NCI-H446 treated with DMSO at 0.1 percent for 48 hours (cell line): ENCODE data around the gene HDAC7.
A peak's percentile ranks its signal among the peaks of the same experiment; 100 is the strongest.

Source experiments
- DNase-seq: peaks from one replicate; lab custom pipeline; 2025; lab: John Stamatoyannopoulos, UW

Gene HDAC7

DNA sequence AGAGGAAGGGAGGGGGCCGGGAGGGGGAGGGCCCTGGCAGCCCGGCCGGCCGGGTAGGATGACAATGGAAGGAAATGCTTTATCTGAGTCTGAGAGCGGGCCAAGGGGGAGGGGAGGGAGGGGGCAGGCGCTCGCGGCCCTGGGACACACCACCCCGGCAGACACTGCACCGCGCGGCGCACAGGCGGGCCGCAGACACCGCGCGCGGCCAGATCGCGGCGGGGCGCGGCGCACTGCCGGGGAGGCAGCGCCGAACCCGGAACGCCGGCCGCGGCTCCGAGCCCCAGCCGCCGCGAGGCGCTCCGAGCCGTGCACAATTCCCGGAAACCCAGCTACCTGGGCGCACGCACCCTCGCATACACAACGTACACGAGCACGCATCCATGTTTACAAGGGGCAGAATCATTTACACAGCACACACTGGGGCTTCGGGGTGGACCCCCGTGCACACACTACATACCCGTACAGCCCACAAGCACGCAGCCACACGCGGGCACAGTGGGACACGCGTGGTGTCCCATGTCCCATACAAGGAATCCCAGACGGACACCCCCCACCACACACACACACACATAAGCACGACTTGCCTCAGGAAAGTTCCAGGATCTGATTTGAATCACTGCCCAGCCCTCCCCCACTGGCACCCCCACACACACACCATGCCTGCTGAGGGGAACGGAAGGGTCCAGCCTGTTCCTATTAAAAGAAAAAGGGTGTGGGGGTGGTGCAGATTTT lies at the start of gene HDAC7:
HDAC7 (minus strand) TSS at position 8 of the 735 bp plus-strand sequence. CDS start 118 bp downstream, outside the sequence.
- peak; percentile 17 for DNase-seq

DNA sequence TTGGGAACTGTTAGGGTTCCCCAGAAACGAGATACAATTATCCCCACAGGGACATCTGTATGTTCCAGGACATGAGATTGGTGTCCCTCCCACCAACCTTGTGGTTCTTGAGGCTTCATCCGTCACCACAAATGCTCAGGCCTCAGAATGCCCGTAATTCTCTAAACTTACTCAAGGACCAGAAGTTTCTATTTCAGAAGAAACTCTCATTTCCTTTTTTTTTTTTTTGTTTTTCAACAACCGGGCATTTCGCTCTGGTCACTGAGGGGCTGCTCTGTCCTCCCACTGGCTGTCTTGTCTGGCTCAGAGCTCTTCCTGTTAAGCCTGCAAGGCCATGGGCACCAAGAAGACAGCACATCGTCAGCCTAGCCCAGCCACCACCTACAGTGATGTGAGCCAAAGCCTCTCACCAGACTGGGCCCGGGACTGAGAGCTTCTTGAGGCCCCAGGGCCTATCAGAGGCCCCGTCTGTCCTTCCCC lies 48.9 kb upstream of the HDAC7 start:
- no peak for DNase-seq

DNA sequence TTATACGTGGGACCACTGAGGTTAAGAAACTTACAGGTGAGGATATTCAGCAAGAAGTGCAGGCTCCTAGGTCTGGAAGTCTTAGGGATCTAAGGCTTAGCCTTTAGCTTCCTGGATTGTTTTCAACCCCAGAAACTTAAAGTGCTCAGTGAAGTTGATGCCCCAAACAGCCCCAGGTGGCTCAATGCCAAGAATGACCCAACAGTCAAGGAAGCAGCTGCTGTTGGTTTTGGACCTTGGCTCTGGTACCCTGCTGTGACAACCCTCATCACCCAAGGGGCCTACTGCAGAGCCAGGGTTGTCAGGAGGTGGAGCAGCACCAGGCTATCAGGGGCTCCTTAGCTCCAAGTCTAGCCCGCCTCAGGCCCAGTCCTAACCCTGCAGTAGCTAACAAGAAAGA lies 48.3 kb upstream of the HDAC7 start:
- no peak for DNase-seq

DNA sequence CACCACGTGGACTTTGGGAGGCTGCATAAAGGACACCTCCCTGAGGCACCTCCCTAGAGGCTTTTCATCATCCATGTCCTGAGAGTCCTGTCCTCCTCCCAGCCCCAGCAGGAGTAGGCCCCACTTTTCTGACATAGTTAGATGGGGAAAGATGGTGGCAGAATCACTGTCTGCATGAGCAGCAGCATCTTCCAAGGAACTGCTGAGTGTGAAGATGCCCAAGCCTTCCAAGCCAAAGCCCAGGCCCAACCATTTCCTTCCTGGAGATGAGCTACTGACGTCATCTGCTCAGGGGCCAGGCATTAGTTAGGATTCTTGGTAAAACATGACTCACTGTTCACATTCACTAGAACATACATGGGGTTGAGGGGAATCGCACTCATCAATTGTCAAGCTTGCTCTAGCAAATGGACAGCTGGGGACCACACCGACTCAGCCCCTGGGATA lies 47.8 kb upstream of the HDAC7 start:
- no peak for DNase-seq

DNA sequence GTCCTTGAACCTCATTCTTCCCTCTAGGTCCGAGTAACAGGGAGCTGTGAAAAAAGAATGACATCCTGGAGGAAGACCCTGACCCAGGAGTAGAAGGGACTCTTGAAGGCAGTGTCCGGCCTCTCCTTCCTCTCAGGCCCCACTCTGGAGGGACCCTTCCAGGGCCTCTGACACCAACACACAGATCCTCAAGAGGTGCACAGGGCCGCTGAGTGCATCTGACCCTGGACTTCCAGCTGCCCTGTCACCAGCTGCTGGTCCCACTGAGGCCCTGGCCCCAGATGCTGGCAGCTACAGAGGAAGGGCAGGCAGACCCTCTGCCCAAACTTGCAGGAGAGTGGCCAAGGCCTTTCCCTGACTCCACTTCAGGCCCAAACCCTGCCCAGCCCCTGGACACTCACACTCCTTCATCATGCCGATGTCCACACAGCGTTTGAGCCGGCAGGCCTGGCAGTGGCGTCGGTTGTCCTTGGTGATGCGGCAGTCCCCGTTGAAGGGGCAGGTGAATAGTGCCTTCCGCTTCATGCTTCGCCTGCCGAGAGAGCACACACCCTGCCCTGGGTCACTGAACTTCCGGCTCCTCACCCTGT lies 45.0 kb upstream of the HDAC7 start:
- no peak for DNase-seq

DNA sequence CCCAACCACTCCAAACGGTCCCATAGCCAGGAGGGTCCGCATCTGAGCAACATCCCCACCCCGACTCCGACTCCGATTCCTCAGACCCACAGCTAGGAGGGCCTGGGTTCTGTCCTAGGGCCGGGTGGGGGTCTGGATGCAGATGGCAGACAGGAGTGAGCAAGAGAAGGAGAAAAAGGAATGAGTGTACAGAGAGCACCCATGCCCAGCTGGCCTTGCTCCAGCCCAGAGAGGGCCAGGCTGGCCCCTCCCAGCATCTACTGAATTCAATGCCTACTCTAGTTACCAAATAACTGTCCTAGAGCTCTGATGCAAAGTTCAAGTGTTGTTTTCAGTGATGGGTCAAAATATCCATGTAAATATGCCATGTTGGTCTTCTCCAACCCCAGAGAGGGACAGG lies 44.3 kb upstream of the HDAC7 start:
- DNase-seq, result no peak

DNA sequence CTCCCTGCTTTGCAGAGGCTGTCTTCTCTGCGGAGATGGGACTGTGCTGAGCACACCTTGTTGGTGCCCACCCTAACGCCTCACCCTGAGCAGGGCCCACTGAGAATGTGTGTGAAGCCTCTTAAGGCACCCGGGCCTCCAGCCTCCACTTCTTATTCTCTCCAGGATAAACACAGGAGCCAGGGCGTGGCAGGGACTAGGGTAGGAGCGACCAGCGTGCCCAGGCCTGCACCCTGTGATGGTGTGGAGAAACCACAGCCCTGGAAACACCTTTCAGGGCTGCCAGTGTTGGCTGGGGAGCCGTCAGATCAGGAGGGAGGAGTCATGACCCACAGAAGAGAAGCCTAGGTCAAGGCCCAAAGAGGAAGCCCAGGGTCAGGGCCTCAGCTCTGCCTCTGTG lies 43.8 kb upstream of the HDAC7 start:
- DNase-seq, result no peak

DNA sequence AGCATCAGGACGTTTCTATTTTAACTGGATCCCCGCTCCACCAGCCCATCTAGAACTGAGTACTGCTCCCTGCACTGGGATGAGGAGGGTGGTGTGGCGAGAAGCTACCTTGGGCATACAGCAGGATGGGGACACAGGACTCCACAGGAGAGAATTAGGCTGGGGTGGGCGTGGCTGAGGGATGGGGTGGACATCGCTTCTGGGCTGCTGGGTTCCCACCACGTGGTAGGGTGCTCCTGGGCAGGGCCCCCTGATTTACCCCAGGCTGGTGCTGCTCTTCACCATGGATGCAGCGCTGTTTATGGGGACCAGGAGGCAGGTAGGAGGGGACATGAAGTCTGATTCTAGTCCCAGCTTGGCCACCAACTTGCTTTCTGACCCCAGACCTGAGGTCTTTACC lies 43.2 kb upstream of the HDAC7 start:
- DNase-seq, result no peak

DNA sequence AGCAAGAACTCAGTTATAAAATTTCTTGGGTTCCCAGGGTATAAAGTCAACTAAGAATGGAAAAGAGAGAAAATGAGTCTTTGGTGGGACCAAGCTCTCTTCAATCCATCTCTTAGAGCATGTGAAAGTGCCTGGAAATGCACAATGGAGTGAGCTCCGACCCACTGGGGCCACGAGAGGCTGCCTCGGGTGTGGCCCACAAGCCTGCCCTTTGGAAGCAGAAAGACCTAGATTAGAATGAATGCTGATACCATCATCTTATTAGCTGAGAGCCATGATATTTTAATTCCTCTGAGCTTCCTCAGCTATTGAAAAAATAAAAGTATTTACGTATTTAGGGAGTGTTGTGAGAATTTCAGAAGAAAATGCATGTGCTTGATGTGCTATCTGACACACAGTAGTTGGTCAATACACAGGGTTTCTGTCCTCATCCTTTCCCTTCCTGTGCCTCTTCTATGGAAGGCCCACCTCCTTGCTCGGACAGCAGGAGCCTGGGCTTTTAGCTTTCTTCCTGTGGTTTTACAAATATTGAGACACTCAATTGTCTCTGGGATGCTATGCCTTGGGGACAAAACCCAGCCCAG lies 42.6 kb upstream of the HDAC7 start:
- no peak for DNase-seq

DNA sequence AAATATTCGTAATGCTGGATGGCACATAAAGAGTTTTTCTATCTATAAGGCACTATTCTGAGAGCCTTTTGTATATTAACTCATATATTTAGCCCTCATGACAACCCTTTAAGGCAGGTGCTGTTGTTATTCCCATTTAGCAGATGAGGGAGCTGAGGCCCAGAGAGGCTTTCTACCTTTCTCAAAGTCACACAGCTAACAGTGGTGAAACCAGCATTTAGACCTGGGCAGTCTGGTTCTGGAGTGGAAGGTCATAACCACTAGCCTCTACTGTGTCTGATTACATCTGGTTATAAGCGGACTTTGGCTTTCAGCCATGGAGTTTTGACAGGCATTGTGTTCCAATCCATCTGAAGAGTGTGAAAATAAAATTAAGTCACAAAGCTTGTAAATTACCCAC lies 41.2 kb upstream of the HDAC7 start:
- no peak for DNase-seq

DNA sequence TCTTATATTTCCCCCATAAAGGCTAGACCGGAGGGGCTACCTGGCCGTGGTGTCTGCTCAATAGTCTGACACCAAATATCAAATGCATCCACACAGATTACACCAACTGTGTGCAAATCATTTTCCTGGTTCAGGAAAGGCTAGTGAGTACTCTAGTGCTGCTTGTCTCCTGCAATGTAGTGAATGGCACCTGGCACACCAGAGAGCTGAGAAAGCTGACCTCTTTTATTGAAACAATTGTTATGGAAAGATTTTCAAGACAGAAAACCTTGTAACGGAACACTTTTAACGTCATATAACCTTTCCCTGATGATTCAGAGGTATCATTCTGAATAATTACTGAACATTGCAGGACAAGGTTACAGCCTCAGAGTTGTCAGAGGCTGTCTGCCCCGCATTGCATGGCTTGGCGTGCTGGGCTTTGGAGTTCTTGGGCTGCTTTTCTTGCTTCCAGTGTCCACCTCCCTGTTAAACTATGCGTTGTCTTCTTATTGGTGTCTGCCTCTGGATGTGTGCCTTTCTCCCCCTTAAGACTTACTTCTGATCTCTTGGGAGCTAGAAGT lies 40.7 kb upstream of the HDAC7 start:
- DNase-seq, result no peak

DNA sequence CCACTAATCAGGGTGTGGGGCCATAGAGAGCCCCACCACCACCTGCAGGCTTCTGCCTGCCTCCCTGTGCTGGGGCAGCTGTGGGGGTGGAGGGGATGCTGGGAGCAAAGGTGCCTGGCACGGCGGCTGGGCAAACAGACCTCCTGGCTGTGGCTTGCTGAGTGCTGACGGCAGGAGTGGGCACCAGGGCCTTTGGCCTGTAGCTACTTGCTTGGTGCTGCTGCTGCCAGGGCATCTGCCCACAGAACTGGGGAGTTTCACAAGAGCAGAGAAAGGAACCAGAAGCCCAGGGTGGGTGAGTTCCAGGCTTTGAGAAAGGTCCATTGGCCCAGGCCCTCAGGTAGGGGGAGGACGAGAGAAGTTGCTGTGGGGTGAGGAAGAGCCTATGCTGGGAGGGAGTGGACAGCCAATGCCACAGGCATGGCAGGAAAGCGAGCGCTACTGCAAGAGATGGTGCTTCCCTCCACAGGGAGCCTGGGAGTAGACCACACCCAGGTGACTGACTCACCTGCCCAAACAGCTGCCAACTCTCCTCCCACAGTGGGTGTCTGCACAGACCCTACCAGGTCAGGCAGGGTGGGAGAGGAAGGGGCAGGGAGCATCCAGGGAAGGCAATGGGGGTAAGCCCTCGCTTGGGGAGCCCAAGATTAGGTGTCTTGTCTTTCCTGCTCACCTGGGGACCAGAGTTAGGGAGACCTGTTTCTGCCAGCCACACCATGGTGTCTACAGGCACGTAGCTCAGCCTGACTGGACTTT lies 39.0 kb upstream of the HDAC7 start:
- DNase-seq, result no peak

DNA sequence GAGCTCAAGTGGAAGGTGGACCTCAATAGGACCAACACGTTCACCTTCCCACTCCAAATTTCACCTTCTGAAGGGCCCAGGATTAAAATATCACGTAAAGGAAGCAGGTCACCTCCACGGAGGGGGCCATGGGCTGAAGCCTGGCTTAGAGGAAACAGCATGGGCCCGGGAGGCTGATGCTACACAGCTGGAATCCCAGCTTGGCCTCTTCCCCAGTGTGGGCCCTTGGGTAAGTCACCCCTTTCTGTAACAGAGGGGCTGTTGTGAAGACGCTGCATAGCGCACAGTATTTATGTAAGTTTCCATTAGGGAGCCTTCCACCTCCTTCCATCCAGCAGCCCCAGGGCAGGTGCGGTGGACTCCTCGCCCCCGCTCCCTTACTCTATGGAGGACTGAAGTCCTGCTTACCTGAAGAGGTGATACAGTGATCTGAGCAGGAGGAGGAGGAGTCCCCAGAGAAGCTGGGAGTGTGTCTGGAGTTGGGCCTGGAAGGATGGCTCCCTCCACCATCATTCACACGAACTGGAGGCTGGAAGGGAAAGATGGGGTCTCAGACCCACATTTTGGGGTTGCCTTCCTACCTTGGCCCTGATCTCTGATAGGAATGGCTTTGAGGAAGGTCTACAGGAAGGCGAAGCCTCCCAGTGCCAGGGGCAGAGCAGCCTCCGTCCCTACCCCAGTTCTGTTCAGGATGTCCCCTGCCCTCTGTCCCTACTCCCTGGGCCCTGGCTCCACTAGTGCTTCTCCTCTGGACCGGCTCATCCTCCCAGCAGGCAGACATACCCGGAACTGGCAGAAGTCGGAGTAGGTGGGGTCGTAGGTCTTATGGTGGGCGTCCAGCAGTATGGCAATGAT lies 37.2 kb upstream of the HDAC7 start:
- DNase-seq, result no peak

DNA sequence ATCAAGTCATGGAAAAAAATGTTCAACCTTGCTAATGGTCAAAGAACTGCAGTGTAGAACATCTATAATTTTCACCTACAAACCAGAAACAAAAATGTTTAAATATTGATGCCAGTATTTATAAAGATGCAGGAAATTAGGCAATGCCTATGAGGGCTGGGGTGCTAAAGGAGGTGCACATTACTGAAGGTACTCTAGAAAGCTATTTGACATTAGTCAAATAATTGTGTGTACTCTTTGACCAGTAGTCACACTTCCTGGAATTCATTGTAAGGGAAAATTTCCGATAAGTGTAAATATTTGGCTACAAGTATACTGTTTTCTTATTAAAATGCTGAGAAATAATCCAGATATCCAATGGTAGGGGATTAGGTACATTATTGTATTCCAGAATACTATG lies 36.4 kb upstream of the HDAC7 start:
- DNase-seq, result no peak

DNA sequence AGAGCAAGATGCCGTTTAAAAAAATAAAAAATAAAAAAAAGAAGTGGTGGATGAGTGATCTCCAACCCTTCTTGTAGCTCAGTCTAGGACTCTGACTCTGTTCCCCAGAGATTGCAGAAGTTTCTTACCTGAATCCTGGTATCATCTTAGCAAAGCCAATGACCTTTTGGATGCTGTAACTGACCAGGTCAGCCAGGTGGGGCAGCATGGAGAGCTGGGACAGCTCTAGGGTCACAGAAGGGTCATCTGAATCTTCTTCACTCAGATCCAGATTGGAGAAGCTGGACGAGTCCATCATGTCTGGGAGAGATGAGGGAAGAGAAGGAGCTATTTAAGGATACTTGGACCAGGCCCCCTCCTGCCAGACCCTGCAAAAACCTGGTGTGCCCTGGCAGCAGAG lies 35.8 kb upstream of the HDAC7 start:
- DNase-seq, result no peak

DNA sequence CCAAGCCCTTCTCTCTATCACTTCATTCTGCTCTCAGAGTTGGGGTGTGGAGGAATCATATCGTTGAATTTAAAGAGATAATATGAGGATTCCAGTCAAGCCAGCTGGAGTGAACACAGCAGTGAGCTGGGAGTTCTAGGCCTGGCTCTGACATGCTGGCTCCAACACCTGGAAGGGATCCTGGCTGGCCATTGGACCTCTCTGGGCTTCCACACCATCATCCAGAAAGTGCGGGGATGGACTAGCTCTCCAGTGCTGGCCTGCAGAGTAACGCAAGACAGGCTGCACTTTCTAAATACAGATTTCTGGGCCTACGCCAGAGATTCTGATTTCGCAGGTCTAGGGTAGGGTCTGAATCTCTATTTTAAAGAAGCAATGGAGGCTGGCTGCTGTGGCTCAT lies 34.8 kb upstream of the HDAC7 start:
- DNase-seq, result no peak

DNA sequence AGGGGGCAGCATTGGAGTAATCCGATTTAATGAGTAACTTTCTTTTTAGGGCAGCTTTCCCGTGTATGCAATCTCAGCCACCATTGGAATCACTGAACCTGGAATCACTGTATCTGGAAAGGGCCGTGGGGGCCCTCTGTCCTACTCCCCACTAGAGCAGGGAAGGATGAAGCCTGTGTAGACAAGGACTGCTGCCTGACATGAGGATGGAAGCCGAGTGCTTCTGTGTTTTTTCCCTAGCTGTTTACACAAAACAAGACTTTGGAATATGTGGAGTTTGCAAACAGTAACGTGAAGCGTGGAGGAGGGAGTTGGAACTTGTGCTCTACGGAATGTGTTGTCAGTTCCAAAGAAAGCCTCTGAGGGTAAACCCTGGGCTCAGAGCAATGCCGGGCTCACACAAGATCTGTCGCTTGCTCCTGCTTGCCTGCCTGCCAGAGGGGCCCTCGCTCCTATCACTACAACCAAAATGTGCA lies 32.4 kb upstream of the HDAC7 start:
- no peak for DNase-seq

DNA sequence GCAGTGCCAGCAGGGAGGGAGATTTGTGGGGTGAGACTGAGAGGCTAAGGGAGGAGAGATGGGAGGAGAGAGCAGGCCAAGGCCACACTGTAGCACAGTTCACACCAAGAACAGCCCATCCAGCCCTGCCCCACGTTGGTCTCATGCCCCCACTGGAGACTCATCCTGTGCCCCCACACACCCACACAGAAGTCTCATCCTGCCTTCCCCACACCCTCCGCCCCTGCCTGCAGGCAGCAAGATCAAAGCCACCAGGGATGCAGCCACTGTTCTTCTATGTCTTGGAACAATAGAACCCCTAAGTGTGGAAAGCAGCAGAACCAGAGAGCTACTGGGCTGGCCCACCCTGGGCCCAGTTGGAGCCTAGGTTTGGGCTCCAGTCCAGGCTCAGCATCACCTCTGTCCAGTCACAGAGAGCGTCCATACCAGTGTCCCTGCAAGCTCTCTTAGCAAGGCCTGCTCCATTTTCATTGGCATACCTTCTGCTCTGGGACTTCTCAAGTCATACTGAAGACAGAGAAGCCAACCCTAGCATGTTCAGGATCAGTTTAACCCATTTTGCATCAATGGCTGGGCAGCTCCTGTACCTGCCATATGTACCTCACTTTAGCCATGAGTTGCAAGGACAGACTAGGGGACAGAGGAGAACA lies 31.7 kb upstream of the HDAC7 start:
- DNase-seq, result no peak

DNA sequence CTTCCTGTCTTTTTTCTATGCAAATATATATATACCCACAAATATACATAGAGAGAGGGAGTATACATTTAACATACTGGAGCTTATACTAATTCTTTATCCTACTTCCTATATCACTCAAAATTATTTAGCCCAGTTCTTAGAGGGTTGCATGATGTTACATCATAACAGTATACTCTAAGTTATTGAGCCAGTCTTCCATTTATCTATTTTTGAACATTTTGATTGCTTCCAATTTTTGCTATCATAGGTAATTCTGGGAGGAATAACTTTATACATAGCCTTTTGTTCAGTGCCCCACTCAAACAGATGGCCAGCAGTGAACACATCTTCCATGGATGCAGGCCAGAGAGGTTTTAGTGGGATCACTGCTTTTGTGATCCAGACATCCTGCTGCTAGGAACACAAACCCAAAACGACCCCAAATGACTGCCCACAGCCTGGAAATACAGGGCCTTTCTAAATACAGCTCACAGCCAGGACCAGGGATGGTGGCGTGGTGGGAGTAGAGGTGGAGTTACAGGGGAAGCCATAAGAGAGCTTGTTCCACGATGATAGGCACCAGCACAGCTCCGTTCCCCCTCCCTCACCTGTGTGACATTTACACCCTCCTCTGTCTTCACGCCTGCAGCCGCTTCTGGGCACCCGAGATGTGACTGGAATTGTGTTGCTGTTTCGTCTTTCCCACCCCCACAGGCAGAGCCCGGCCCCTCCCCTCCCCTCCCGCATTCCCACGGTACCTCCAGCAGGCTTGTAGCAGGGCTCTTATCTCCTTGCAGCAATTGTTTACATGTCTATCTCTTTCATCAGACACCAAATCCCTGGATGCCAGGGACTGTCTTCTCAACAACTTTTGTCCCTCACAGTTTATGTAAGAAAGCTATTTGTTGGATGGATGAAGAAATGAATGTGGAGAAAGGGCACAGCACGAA lies 30.7 kb upstream of the HDAC7 start:
- DNase-seq, result no peak

DNA sequence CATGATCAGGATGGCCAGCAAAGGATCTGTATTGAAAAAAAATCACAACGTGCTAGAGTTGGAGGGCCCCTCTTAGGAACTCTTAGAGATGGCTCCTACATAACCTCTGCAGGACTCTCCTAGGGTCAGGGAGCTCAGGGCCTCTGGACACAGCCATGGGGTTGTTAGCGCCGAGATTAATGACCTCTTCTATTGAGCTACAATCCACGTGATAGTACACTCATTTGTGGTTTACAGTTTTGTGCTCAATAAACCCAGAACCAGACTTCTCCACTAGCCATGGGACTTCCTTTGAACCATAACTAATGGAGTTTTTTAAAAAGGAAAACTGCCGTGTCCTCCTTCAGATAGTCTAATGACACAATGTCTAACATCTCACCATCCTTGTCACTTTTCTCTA lies 29.6 kb upstream of the HDAC7 start:
- no peak for DNase-seq
